ENCODE results near the gene YIF1A. TPM values are rescaled to one million over a fixed set of nuclear protein-coding genes. Genes with fewer than 3 reads are reported as not detected.

Gene YIF1A
- total RNA-seq, 1 experiment from 2014 or later, result 64.3 TPM

GRCh38 chr11:66275396-66275795, 13.5 kb downstream of the YIF1A start:
- TF ChIP-seq, protein P1, sequence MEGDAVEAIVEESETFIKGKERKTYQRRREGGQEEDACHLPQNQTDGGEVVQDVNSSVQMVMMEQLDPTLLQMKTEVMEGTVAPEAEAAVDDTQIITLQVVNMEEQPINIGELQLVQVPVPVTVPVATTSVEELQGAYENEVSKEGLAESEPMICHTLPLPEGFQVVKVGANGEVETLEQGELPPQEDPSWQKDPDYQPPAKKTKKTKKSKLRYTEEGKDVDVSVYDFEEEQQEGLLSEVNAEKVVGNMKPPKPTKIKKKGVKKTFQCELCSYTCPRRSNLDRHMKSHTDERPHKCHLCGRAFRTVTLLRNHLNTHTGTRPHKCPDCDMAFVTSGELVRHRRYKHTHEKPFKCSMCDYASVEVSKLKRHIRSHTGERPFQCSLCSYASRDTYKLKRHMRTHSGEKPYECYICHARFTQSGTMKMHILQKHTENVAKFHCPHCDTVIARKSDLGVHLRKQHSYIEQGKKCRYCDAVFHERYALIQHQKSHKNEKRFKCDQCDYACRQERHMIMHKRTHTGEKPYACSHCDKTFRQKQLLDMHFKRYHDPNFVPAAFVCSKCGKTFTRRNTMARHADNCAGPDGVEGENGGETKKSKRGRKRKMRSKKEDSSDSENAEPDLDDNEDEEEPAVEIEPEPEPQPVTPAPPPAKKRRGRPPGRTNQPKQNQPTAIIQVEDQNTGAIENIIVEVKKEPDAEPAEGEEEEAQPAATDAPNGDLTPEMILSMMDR (conservative IDR thresholded peaks at IDR 0.05), result no peak
- no peak overlapping the region for H2BK15ac ChIP-seq (ENCODE audit: low read depth, low read length)
- H4K91ac ChIP-seq (ENCODE audit: insufficient read length, low read depth, low read length), result no peak overlapping the region
- H3K27me3 ChIP-seq (ENCODE audit: insufficient read depth, low read length), result no peaks in the 10 kb centered on the region
- H4K20me1 ChIP-seq (ENCODE audit: control insufficient read depth, insufficient read depth, insufficient read length), result no peaks in the 10 kb centered on the region
- no peak overlapping the region for H2BK20ac ChIP-seq (ENCODE audit: low read depth, low read length, poor library complexity, severe bottlenecking)
- no peak overlapping the region for H3K14ac ChIP-seq (ENCODE audit: insufficient read depth, low read length)
- no peak overlapping the region for H3K4me2 ChIP-seq (ENCODE audit: insufficient read depth, insufficient read length, low read length)
- H3K27ac Mint-ChIP-seq, result no peak overlapping the region
- H3K79me2 ChIP-seq (ENCODE audit: insufficient read depth, low read length), result peaks cover 2% of the 10 kb centered on the region; the same call in 1 of the 2 replicates
- no peak overlapping the region for H3K27ac ChIP-seq (ENCODE audit: insufficient read length, low read depth, low read length)
- H3T11ph ChIP-seq (ENCODE audit: low read length), result no peak overlapping the region
- H2AK5ac ChIP-seq (ENCODE audit: insufficient read length, low read length), result no peak overlapping the region
- H3K23ac ChIP-seq (ENCODE audit: insufficient read length, low read depth, low read length), result no peak overlapping the region
- H3K9me3 ChIP-seq (ENCODE audit: control insufficient read depth, low read depth, low read length), result no peaks in the 10 kb centered on the region
- no peak overlapping the region for H4K8ac ChIP-seq (replicated peaks; ENCODE audit: insufficient read length, low read depth, low read length)
- no peaks in the 10 kb centered on the region for H3K4me1 ChIP-seq (ENCODE audit: insufficient read depth, low read length)
- WGBS (ENCODE audit: extremely low coverage, insufficient read length, low lambda C conversion rate), result no CpG with 5 or more reads among the region's 8 CpGs
- no peaks in the 10 kb centered on the region for H3K79me1 ChIP-seq (ENCODE audit: insufficient read depth, low read depth, low read length, poor library complexity, severe bottlenecking)
- H2BK5ac ChIP-seq (ENCODE audit: insufficient read length, low read length), result no peak overlapping the region
- peaks cover 10 to 13% of the 10 kb centered on the region in 2 experiments for H3K4me1 Mint-ChIP-seq
- no peaks in the 10 kb centered on the region for H3K23me2 ChIP-seq (ENCODE audit: insufficient read length, low read depth, low read length, poor library complexity, severe bottlenecking)
- no peak overlapping the region for H3K9ac ChIP-seq (ENCODE audit: extremely low read depth, insufficient read length, low read length)
- no peak overlapping the region for H3K18ac ChIP-seq (ENCODE audit: insufficient read length, low read depth, low read length)
- H3K4me3 Mint-ChIP-seq, result no peak overlapping the region
- no peak overlapping the region for H2BK12ac ChIP-seq (ENCODE audit: insufficient read length, low read depth, low read length)
- H2AFZ ChIP-seq (ENCODE audit: low read length), result no peak overlapping the region
- no peak for DNase-seq
- H3K56ac ChIP-seq (ENCODE audit: insufficient read length, low read depth, low read length), result no peak overlapping the region
- H3K9me3 Mint-ChIP-seq, result no peaks in the 10 kb centered on the region
- no peak overlapping the region for H4K5ac ChIP-seq (ENCODE audit: insufficient read length, low read depth, low read length)
- H3K27me3 Mint-ChIP-seq (ENCODE audit: low read depth), result peaks cover 16% of the 10 kb centered on the region
- peaks cover 7 to 42% (median 38%) of the 10 kb centered on the region in 3 experiments; a peak in 6 of 7 replicates for H3K36me3 Mint-ChIP-seq (ENCODE audit: insufficient read depth in 1 of 3, low read depth in 3 of 3)
- no peak overlapping the region for H3K4ac ChIP-seq (ENCODE audit: low read depth, low read length)
- H2BK120ac ChIP-seq (ENCODE audit: low read depth, low read length, poor library complexity, severe bottlenecking), result no peak overlapping the region

Measured in H9 (cell line).